HG03025 (cell line): ENCODE results near the gene SORCS2.

ENCODE experiments used
- ATAC-seq: cut with Tn5 transposase; IDR thresholded peaks from one replicate; pipeline ENCODE4 v1.9.1; 2021; ENCODE audit warnings: mild to moderate bottlenecking, moderate library complexity; ENCODE audit not compliant: unreplicated experiment, low FRiP score

SORCS2 gene

DNA sequence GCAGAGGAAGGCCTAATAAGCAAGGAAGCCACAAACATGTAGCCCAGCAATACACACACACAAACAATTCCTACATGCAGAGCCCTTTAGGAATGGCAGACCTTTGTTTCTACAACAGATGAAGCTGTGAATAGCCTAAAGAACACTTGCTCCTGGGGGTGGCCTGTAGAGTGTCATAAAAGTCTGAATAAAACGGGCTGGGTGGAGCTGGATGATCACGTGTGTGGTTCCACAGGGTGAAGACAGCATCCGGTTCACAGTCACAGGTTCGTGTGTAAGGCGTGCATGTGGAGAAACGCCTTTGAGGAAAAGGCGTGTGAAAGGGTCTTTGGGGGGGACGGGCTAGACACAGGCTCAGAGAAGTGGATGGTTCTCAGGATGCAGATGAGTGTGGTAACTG, 591.2 kb downstream of the SORCS2 start:
- no peak for ATAC-seq

DNA sequence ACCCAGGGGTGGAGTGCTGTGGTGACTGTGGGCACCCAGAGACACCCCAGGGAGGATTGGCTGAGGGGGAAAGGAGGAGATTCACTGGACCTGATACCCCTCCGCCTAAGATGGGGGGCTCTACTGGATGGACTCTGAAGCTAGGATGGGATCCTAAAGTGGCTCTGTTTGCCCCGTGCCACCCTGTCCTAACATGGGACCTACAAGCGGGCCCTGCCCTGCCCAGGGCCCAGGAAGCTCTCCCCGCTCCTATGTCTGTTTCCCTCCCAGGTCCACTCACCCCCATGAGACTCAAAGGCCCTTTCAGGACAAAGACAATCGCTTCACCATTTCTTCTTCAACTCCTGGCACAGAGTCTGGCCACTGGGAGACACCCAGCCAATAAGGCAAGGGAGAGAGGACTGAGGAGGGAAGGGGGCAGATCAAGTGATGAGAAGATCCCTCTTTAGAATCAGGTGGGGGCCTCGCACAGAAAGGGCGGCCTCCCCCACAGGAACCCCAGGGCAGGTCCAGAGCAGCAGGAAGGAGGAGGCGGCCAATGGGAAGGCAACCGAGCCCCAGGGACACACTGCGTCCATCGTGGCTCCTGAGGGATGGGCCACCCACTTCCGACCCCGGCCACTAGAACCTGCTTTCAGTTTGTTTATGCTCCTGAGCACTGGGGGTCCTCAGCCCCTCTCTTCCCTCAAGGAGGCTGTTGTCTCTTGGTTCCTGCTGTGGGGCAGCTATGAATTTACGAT, 592.0 kb downstream of the SORCS2 start:
- no peak for ATAC-seq

DNA sequence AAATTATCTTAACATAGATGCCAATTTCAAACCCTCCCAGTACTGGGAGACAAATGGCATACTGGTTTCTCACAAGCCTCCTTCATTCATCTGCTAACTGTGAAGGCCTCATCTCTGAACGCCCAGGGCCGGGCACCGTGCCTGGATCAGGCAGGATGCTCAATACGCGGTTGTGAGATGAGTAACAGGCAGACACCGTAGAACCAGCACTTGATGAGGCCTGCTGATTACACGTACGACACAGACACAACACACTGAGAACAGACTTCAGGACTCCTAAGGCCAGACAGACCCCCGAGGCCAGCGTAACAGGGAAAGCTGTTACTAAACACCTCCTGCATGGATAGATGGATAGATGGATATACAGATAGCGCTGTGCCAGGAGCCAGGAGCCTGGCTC, 592.7 kb downstream of the SORCS2 start:
- no peak for ATAC-seq

GRCh38 chr4:7786040-7786439, 593.7 kb downstream of the SORCS2 start:
- no peak for ATAC-seq

- no peak for ATAC-seq
These were observed 594.2 kb downstream of the SORCS2 start for GRCh38 chr4:7786517-7786916.

DNA sequence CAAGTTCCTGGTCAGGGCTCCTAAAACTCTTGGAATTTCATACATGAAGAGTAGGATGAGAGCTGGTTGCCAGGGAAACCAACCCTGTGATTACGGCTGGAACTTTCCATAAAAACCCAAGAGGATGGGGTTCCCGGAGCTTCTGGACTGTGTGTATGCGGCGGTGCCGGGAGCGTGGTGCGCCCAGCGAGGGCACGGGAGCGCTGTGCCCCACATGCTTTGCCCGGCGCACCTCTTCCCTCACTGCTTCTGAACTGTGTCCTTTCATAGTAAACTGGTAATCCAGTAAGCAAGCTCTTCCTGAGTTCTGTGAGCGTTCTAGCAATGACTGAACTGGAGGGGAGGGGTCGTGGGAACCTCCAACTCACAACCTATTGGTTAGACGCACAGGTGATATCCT, 594.7 kb downstream of the SORCS2 start:
- ATAC-seq: no peak

DNA sequence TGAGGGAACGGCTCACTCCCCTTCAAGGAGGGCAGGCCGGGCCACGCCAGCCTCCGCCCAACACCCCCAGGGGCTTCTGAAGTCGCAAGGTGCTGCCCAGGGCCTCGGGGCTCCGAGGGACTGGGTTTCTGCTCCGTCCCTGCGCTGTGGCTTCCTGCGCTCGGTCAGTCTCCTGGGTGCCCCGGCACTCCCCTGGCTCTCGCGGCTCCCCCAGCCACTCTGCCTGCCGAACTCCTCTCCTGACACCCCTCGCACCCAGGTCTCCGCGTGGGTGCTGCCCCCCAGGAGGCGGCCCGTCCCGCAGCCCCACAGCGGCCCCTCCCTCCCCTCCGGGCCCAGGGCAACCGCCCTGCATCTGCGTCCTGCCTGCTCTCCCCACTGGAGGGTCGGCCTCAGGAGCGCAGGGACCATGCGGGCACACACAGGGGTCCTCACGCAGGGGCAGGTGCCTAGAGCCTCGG, 595.4 kb downstream of the SORCS2 start:
- no peak for ATAC-seq

DNA sequence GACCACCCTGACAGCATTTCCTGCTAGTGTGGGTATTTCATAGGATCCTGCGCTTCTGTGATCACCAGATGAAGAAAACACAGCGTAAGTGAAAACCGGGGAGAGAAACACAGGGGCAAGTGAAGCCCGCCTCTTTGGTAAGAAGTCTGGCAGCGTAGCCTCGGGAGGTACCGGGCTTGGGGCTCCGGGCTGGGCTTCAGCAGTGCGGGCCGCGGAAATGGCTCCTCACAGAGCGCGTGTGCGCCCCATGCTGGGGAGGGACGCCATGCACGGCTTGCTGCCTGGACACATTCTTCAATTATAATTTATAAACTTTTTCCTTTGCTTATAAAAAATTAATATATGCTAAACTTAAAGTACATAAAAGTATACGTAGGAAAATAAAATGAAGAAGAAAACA, 595.9 kb downstream of the SORCS2 start:
- no peak for ATAC-seq

- no peak for ATAC-seq
These were observed 596.5 kb downstream of the SORCS2 start for GRCh38 chr4:7788694-7789425.

DNA sequence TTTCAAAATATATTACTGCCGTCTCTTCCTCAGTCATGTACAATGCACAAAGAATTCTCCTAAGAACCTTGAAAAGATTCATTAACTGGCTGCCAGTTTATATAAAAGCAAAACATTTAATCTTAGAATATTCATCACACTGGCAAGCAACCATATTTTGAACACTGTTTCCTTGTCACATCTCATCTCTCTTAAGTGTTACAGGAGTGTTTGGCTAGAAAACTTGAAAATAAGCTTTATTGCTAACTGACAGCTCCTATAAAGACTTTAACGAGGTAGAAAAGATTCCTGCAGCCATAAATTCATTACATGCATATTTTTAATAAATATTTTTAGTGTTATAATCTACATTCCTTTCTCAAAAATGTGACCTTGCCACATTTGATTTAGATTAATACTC, 597.7 kb downstream of the SORCS2 start:
- no peak for ATAC-seq

GRCh38 chr4:7790999-7791398, 598.7 kb downstream of the SORCS2 start:
- ATAC-seq: no peak
